SK-N-SH treated with all-trans-retinoic acid at 6 μM for 48 hours (cell line): ENCODE measurements around the gene CAMK2A.

Experiments used
- ATAC-seq: fragments of 200-7000 bp; cut with Tn5 transposase; 3 replicates; pipeline ENCODE4 v1.9.1; 2020; ENCODE audit warnings: mild to moderate bottlenecking, moderate library complexity
- ARNTL ChIP-seq: fragments of 450-650 bp; formaldehyde crosslinking; IDR thresholded peaks from 2 replicates; pipeline ENCODE4 v1.5.0; 2020; ENCODE audit warnings: low read depth, mild to moderate bottlenecking, moderate library complexity, borderline replicate concordance
- BACH2 ChIP-seq: fragments of 250-450 bp; sonication (Bioruptor Pico); IDR thresholded peaks from 2 replicates; pipeline ENCODE4 v1.9.0; 2021; ENCODE audit warnings: mild to moderate bottlenecking, borderline replicate concordance
- CSDC2 ChIP-seq: fragments of 250-450 bp; sonication (Bioruptor Pico); IDR thresholded peaks from 2 replicates; pipeline ENCODE4 v1.5.0; 2020; ENCODE audit warnings: mild to moderate bottlenecking, moderate library complexity
- CSRNP3 ChIP-seq: fragments of 250-450 bp; sonication (Bioruptor Pico); IDR thresholded peaks from 2 replicates; pipeline ENCODE4 v1.5.1; 2021; ENCODE audit warnings: mild to moderate bottlenecking, moderate library complexity
- ESRRG ChIP-seq: fragments of 250-450 bp; sonication (Bioruptor Pico); IDR thresholded peaks from 2 replicates; pipeline ENCODE4 v1.6.1; 2021; ENCODE audit warnings: mild to moderate bottlenecking
- GLIS3 ChIP-seq: fragments of 250-450 bp; sonication (Bioruptor Pico); IDR thresholded peaks from 2 replicates; pipeline ENCODE4 v1.5.0; 2020; ENCODE audit warnings: mild to moderate bottlenecking, moderate library complexity
- ISL1 ChIP-seq: fragments of 250-450 bp; sonication (Bioruptor Pico); IDR thresholded peaks from 2 replicates; pipeline ENCODE4 v2.1.2; 2022; ENCODE audit warnings: mild to moderate bottlenecking, moderate library complexity
- POU6F1 ChIP-seq: fragments of 250-450 bp; sonication (Bioruptor Pico); IDR thresholded peaks from 2 replicates; pipeline ENCODE4 v1.8.0; 2021; ENCODE audit warnings: low read depth, mild to moderate bottlenecking, moderate library complexity, borderline replicate concordance
- PPARA ChIP-seq: fragments of 250-450 bp; sonication (Bioruptor Pico); IDR thresholded peaks from 2 replicates; pipeline ENCODE4 v1.5.0; 2020; ENCODE audit warnings: mild to moderate bottlenecking, borderline replicate concordance
- RARB ChIP-seq: fragments of 250-450 bp; sonication (Bioruptor Pico); IDR thresholded peaks from 2 replicates; pipeline ENCODE4 v1.8.0; 2021; ENCODE audit warnings: mild to moderate bottlenecking, moderate library complexity
- SNAI2 ChIP-seq: fragments of 250-450 bp; sonication (Bioruptor Pico); IDR thresholded peaks from 2 replicates; pipeline ENCODE4 v1.5.0; 2020; ENCODE audit warnings: mild to moderate bottlenecking, moderate library complexity
- TCF4 ChIP-seq: fragments of 250-450 bp; sonication (Bioruptor Pico); IDR thresholded peaks from 2 replicates; pipeline ENCODE4 v1.8.0; 2021; ENCODE audit warnings: mild to moderate bottlenecking, moderate library complexity, borderline replicate concordance
- TOX ChIP-seq: fragments of 250-450 bp; sonication (Bioruptor Pico); IDR thresholded peaks from 2 replicates; pipeline ENCODE4 v1.8.0; 2021; ENCODE audit warnings: mild to moderate bottlenecking, moderate library complexity, borderline replicate concordance
- TSHZ2 ChIP-seq: fragments of 250-450 bp; sonication (Bioruptor Pico); IDR thresholded peaks from 2 replicates; pipeline ENCODE4 v1.5.0; 2020; ENCODE audit warnings: mild to moderate bottlenecking, moderate library complexity
- ZC3H10 ChIP-seq: fragments of 250-450 bp; sonication (Bioruptor Pico); IDR thresholded peaks from 2 replicates; pipeline ENCODE4 v1.5.1; 2021; ENCODE audit warnings: mild to moderate bottlenecking, moderate library complexity
- ZFP3 ChIP-seq: fragments of 250-450 bp; sonication (Bioruptor Pico); IDR thresholded peaks from 2 replicates; pipeline ENCODE4 v1.5.0; 2020; ENCODE audit warnings: mild to moderate bottlenecking, moderate library complexity
- ZFP30 ChIP-seq: fragments of 450-650 bp; formaldehyde crosslinking; IDR thresholded peaks from 2 replicates; pipeline ENCODE4 v1.5.0; 2022; ENCODE audit warnings: mild to moderate bottlenecking, moderate library complexity
- ZNF70 ChIP-seq: fragments of 450-650 bp; formaldehyde crosslinking; IDR thresholded peaks from 2 replicates; pipeline ENCODE4 v1.5.0; 2020; ENCODE audit warnings: mild to moderate bottlenecking, moderate library complexity
- ZNF8 ChIP-seq: fragments of 450-650 bp; formaldehyde crosslinking; IDR thresholded peaks from 2 replicates; pipeline ENCODE4 v1.5.0; 2020; ENCODE audit warnings: mild to moderate bottlenecking, moderate library complexity

CAMK2A gene

GRCh38 chr5:150309101-150309885 is 19.7 kb upstream of the CAMK2A start:
- TF ChIP-seq TCF4 (CRISPR knock-in tag) (no peak), ZC3H10 (no peak), GLIS3 (CRISPR knock-in tag) (no peak), TSHZ2 (CRISPR knock-in tag) (no peak), CSDC2 (CRISPR knock-in tag) (no peak), TOX (CRISPR knock-in tag) (no peak), CSRNP3 (no peak), SNAI2 (CRISPR knock-in tag) (no peak)
- peak; percentile 41; the same call in 2 of the 3 replicates for ATAC-seq

DNA sequence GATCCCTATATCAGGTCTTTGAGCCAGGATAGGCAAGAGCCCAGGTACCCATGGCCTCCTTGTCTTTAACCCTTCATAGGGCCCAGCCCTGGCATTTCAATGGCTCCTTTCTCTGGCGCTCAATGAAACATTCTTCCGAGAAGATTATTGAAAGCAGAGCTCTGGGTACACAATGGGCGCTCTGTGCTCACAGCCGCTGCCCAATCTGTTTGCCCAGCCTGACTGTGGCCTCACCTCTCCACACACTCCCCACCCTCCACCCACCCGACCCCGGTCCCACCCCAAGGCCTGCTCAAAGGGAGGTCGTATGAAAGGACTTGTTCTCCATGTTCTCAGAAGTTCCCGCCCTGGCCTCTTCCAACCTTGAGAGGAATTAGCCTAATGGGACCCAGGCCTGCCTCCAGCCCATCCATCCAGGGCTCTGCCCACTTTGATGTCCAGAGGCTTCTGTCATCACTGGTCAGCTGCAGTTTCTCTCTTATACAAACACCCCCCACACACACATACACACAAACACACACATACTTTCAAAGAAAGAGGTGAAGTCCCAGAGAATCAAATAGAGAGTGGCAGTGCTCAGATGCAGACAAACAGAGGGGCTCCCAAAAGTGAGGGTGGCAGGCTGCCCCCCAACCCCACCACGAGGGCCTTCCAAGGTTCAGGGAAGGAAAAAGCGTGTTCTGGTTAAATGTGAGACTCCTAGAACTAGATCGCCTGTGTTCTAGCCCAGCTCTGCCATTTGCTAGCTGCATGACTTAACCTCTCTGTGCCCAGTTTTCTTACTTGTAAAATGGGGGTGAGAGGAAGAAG is 18.2 kb upstream of the CAMK2A start:
- no peak for ATAC-seq

DNA sequence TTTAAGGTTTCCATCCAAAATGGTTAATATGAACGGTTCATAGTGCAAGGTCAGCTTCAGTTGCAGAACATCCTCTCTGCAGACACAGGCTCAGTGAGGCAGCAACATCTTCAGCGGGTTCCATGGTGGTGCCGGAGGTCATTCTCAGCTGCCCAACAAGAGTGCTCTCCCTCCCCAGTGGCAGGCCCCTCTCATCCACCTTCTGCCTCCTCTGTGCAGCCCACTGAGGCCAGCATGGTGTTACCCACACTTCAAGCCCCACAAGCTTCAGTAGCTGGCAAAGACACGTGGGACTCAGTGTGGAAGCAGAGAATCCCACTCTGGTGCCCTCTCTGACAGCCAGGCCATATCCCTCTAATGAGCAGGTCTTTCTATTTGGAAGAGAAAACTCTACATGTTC is 17.2 kb upstream of the CAMK2A start:
- ATAC-seq, result no peak
- TF ChIP-seq ISL1 (CRISPR knock-in tag) (no peak), BACH2 (CRISPR knock-in tag) (no peak), ZC3H10 (no peak), TSHZ2 (CRISPR knock-in tag) (no peak), SNAI2 (CRISPR knock-in tag) (no peak), TCF4 (CRISPR knock-in tag) (no peak), RARB (CRISPR knock-in tag) (no peak), ZNF70 (CRISPR knock-in tag) (no peak), ZFP30 (CRISPR knock-in tag) (no peak), POU6F1 (CRISPR knock-in tag) (no peak), TOX (CRISPR knock-in tag) (no peak)

More for the DNA sequence above, 18.2 kb upstream of the CAMK2A start:
- TF ChIP-seq BACH2 (CRISPR knock-in tag), result no peak

DNA sequence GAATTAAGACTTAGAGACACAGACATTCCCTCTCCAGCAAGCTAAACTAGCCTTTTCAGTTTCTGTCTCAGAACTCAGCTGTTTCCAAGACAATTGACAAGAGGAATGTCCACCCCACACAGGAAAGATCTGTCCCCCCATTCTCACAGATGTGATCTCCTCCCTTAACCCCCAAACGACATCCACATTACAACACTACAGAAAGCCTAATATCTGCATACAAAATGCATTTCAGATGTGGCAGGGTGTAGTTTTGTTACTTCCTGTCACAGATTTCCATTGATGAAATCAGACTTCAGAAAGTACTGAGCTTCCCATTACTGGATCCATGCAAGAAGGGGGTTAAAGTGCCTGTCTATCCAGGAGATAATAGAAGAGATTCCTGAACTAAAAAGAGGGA is 16.0 kb upstream of the CAMK2A start:
- no peak for ATAC-seq
- TF ChIP-seq GLIS3 (CRISPR knock-in tag) (no peak), ZFP3 (CRISPR knock-in tag) (no peak), ZNF8 (CRISPR knock-in tag) (no peak), RARB (CRISPR knock-in tag) (no peak), TCF4 (CRISPR knock-in tag) (no peak), POU6F1 (CRISPR knock-in tag) (no peak), ZNF70 (CRISPR knock-in tag) (no peak), TOX (CRISPR knock-in tag) (no peak), ARNTL (CRISPR knock-in tag) (no peak), ESRRG (CRISPR knock-in tag) (no peak), ISL1 (CRISPR knock-in tag) (no peak), ZFP30 (CRISPR knock-in tag) (no peak), SNAI2 (CRISPR knock-in tag) (no peak), ZC3H10 (no peak), TSHZ2 (CRISPR knock-in tag) (no peak), PPARA (CRISPR knock-in tag) (no peak)
